ENCODE results near the gene EFHB. TPM values are rescaled to one million over a fixed set of nuclear protein-coding genes. Genes with fewer than 3 reads are reported as not detected.

EFHB gene
- total RNA-seq, 1 experiment from 2014 or later = 1.9 TPM

GRCh38 chr3:19950316-19950715 lies 16.3 kb upstream of the EFHB start:
- Histone ChIP-seq H3K9ac (ENCODE audit: extremely low read depth, insufficient read length, low read length) (no peak overlapping the region), H3K23ac (ENCODE audit: insufficient read length, low read depth, low read length) (no peak overlapping the region), H3K23me2 (ENCODE audit: insufficient read length, low read depth, low read length, poor library complexity, severe bottlenecking) (peaks cover 4% of the 10 kb centered on the region), H3K56ac (ENCODE audit: insufficient read length, low read depth, low read length) (no peak overlapping the region), H3T11ph (ENCODE audit: low read length) (no peak overlapping the region), H3K27ac (ENCODE audit: insufficient read length, low read depth, low read length) (no peak overlapping the region), H3K9me3 (ENCODE audit: control insufficient read depth, low read depth, low read length) (no peaks in the 10 kb centered on the region), H2AFZ (ENCODE audit: low read length) (no peak overlapping the region), H4K91ac (ENCODE audit: insufficient read length, low read depth, low read length) (no peak overlapping the region), H4K8ac (replicated peaks; ENCODE audit: insufficient read length, low read depth, low read length) (no peak overlapping the region), H2BK12ac (ENCODE audit: insufficient read length, low read depth, low read length) (no peak overlapping the region), H3K79me1 (ENCODE audit: insufficient read depth, low read depth, low read length, poor library complexity, severe bottlenecking) (peaks cover 3% of the 10 kb centered on the region), H3K79me2 (ENCODE audit: insufficient read depth, low read length) (peaks cover 44% of the 10 kb centered on the region; the same call in 1 of the 2 replicates), H2AK5ac (ENCODE audit: insufficient read length, low read length) (no peak overlapping the region), H2BK120ac (ENCODE audit: low read depth, low read length, poor library complexity, severe bottlenecking) (no peak overlapping the region), H2BK20ac (ENCODE audit: low read depth, low read length, poor library complexity, severe bottlenecking) (no peak overlapping the region), H4K5ac (ENCODE audit: insufficient read length, low read depth, low read length) (no peak overlapping the region), H3K4me1 (ENCODE audit: insufficient read depth, low read length) (no peaks in the 10 kb centered on the region; the same call in 1 of the 2 replicates), H2BK5ac (ENCODE audit: insufficient read length, low read length) (no peak overlapping the region), H3K4me2 (ENCODE audit: insufficient read depth, insufficient read length, low read length) (no peak overlapping the region), H3K18ac (ENCODE audit: insufficient read length, low read depth, low read length) (no peak overlapping the region), H2BK15ac (ENCODE audit: low read depth, low read length) (no peak overlapping the region), H3K27me3 (ENCODE audit: insufficient read depth, low read length) (no peaks in the 10 kb centered on the region), H4K20me1 (ENCODE audit: control insufficient read depth, insufficient read depth, insufficient read length) (peaks cover 5% of the 10 kb centered on the region), H3K4ac (ENCODE audit: low read depth, low read length) (no peak overlapping the region), H3K14ac (ENCODE audit: insufficient read depth, low read length) (no peak overlapping the region)
- TF ChIP-seq CTCF (conservative IDR thresholded peaks at IDR 0.05) = no peak
- no CpG with 5 or more reads among the region's 2 CpGs for WGBS (ENCODE audit: extremely low coverage, insufficient read length, low lambda C conversion rate)
- DNase-seq = no peak
- Mint-ChIP-seq H3K27me3 (ENCODE audit: low read depth) (no peaks in the 10 kb centered on the region; the same call in 1 of the 2 replicates), H3K4me3 (no peak overlapping the region), H3K9me3 (peaks cover 0 to 3% of the 10 kb centered on the region in 2 experiments; a peak in 1 of 5 replicates), H3K27ac (no peak overlapping the region), H3K4me1 (peaks cover 33 to 35% of the 10 kb centered on the region in 2 experiments), H3K36me3 (ENCODE audit: insufficient read depth in 1 of 3, low read depth in 3 of 3) (peaks cover 21 to 55% (median 41%) of the 10 kb centered on the region in 3 experiments)
